ENCODE results near the gene GALNT10. TPM values are rescaled to one million over a fixed set of nuclear protein-coding genes. Genes with fewer than 3 reads are reported as not detected.

GALNT10 gene
- total and polyA plus RNA-seq, 9 of the 15 experiments (the other 6 are each of a cell fraction or from before 2014, with no cell fraction given) = 4.6 to 37.1 (median 13.3) TPM

DNA sequence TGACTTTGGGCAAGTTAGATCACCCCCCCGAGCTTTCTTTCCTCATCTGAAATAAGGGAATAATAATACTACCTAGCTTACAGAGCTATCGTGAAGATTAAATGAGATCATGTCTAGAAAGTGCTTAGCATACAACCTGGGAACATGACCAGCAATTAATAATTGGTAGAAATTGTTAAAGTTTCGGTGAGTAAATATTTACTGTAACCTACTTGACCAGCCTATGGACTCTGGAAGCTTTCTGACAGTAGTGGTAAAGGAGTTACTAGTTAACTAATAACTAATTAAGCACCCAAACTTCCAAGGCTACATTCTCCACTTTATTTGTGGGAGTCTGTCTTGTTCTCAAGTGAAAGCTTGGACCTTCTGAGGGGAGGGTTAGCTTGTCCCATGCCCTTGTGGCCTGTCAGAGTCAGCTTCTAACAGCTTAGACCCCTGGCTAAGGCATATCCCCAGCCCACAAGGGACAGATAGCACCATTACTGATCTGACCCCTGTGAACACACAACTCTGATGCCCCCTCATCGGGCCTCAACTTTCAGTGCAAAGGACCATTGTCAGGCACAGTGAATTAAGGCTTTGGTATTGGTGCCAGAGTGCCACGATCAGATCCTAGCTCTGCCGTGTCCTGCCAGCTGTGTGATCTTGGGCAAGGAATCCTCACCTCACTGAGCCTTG lies 196.6 kb downstream of the GALNT10 start:
- H3K79me2 ChIP-seq (ENCODE audit: control insufficient read depth, insufficient read depth, low read length) = no peaks in the 10 kb centered on the region
- no peak overlapping the region for H3K4me2 ChIP-seq (ENCODE audit: insufficient read depth, low read length)
- H3K9me1 ChIP-seq (ENCODE audit: control insufficient read depth, insufficient read depth, low read length) = no peaks in the 10 kb centered on the region
- H3K27me3 ChIP-seq (ENCODE audit: control insufficient read depth in 2 of 2, insufficient read depth in 2 of 2, low read length in 2 of 2) = no peaks in the 10 kb centered on the region
- no peaks in the 10 kb centered on the region for H3K9me3 ChIP-seq (replicated peaks; ENCODE audit: control insufficient read depth, insufficient read depth, low read depth, low read length)
- CTCF ChIA-PET (ENCODE audit: low intra/inter-chr PET ratio) = no interaction called here
- no peak overlapping the region for H2AFZ ChIP-seq (ENCODE audit: low read depth, low read length)
- DNase-seq (ENCODE audit: extremely low read depth in 1 of 4, low spot score in 3 of 4) (no peak), ATAC-seq (no peak), FAIRE-seq (no peak)
- no TSS peak for BruUV-seq (replicated peaks)
- TF ChIP-seq JUN (IDR thresholded peaks at IDR 0.05; ENCODE audit: borderline replicate concordance, low read depth, low read length) = no peak
- no peak for TF ChIP-seq JUN (CRISPR knock-in tag; IDR thresholded peaks at IDR 0.05; ENCODE audit: borderline replicate concordance)
- no peak for TF ChIP-seq FOXJ3 (CRISPR knock-in tag; IDR thresholded peaks at IDR 0.05)
- TF ChIP-seq FOSL1 (tag; conservative IDR thresholded peaks at IDR 0.05) = no peak
- TF ChIP-seq, protein P1, sequence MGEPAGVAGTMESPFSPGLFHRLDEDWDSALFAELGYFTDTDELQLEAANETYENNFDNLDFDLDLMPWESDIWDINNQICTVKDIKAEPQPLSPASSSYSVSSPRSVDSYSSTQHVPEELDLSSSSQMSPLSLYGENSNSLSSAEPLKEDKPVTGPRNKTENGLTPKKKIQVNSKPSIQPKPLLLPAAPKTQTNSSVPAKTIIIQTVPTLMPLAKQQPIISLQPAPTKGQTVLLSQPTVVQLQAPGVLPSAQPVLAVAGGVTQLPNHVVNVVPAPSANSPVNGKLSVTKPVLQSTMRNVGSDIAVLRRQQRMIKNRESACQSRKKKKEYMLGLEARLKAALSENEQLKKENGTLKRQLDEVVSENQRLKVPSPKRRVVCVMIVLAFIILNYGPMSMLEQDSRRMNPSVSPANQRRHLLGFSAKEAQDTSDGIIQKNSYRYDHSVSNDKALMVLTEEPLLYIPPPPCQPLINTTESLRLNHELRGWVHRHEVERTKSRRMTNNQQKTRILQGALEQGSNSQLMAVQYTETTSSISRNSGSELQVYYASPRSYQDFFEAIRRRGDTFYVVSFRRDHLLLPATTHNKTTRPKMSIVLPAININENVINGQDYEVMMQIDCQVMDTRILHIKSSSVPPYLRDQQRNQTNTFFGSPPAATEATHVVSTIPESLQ (CRISPR knock-in tag; IDR thresholded peaks at IDR 0.05) = no peak
- no peak for TF ChIP-seq MCM5 (IDR thresholded peaks at IDR 0.05; ENCODE audit: low read depth)
- TF ChIP-seq ESRRA (IDR thresholded peaks at IDR 0.05; ENCODE audit: borderline replicate concordance, low read depth) = no peak
- TF ChIP-seq, protein P2, sequence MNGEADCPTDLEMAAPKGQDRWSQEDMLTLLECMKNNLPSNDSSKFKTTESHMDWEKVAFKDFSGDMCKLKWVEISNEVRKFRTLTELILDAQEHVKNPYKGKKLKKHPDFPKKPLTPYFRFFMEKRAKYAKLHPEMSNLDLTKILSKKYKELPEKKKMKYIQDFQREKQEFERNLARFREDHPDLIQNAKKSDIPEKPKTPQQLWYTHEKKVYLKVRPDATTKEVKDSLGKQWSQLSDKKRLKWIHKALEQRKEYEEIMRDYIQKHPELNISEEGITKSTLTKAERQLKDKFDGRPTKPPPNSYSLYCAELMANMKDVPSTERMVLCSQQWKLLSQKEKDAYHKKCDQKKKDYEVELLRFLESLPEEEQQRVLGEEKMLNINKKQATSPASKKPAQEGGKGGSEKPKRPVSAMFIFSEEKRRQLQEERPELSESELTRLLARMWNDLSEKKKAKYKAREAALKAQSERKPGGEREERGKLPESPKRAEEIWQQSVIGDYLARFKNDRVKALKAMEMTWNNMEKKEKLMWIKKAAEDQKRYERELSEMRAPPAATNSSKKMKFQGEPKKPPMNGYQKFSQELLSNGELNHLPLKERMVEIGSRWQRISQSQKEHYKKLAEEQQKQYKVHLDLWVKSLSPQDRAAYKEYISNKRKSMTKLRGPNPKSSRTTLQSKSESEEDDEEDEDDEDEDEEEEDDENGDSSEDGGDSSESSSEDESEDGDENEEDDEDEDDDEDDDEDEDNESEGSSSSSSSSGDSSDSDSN (IDR thresholded peaks at IDR 0.05; ENCODE audit: borderline replicate concordance in 1 of 2, low read depth in 2 of 2, low read length in 2 of 2) = no peak
- no peak for TF ChIP-seq EP400 (IDR thresholded peaks at IDR 0.05)
- no peak overlapping the region for H3K27ac ChIP-seq (ENCODE audit: extremely low read depth, low read depth, low read length)
- H3K4me3 ChIP-seq = no peak overlapping the region
- in situ Hi-C loops (cut with MboI) = no loop called here
- 85% methylated on average over 6 of the region's 6 CpGs for WGBS (ENCODE audit: insufficient coverage, low coverage, missing lambda C conversion rate)
- H3K36me3 ChIP-seq (ENCODE audit: control insufficient read depth, insufficient read depth, low read length) = peaks cover 14% of the 10 kb centered on the region
- intact Hi-C loops (cut with micrococcal nuclease) = no loop called here
- H3K4me1 ChIP-seq (replicated peaks in 1 of 2; ENCODE audit: control insufficient read depth in 2 of 2, insufficient read depth in 2 of 2, low read length in 2 of 2) = peaks cover 4 to 10% of the 10 kb centered on the region in 2 experiments; a peak in 3 of 5 replicates
- H4K20me1 ChIP-seq (replicated peaks; ENCODE audit: control insufficient read depth, insufficient read depth, low read length) = no peaks in the 10 kb centered on the region
- H3K9ac ChIP-seq (ENCODE audit: insufficient read depth in 1 of 2, low read depth in 2 of 2, low read length in 2 of 2) = no peak overlapping the region
- POLR2A ChIA-PET = interaction anchor here (0.6 to 1.3 kb wide), 8 partner anchors 9 to 447 kb away, joined by 3 to 5 read pairs (median 3); no protein-coding TSS in a partner anchor

All from K562 (cell line).